SK-N-SH (cell line): ENCODE results near the gene NGB. TPM values are rescaled to one million over a fixed set of nuclear protein-coding genes. Genes with fewer than 3 reads are reported as not detected.

Experiments
- CTCF ChIA-PET: fragments of 300-600, 350-600 bp; formaldehyde crosslinking; extraction: SDS; loops from one replicate; lab custom pipeline; 2021; lab: Yijun Ruan, JAX
- POLR2A ChIA-PET: fragments of 350-600 bp; sonication (Branson Sonifier 250); formaldehyde crosslinking; extraction: SDS; loops from one replicate; lab custom pipeline; 2020; ENCODE audit warnings: antibody characterized with exemption, inconsistent platforms; lab: Yijun Ruan, JAX
- DNase-seq: peaks from one replicate; pipeline ENCODE4 v3.0.0; 2012
- H2AFZ ChIP-seq: fragments of 200-600 bp; sonication (generic); 2 replicates; pipeline ENCODE4 v1.8.1; 2016; ENCODE audit warnings: antibody characterized with exemption, mild to moderate bottlenecking, low read depth
- H3F3A ChIP-seq: fragments of 200-600 bp; sonication (generic); replicated peaks from 2 replicates; pipeline ENCODE3; 2016; ENCODE audit warnings: antibody characterized with exemption, mild to moderate bottlenecking; ENCODE audit not compliant: insufficient read depth
- H3K27ac ChIP-seq, 2 experiments: fragments of 200-500 bp in 1 of 2; fragments of 200-600 bp in 1 of 2; sonication (Bioruptor generic) in 1 of 2; sonication (generic), shearing (Covaris generic) in 1 of 2; 2 replicates each; pipeline versions ENCODE4 v1.5.1 to v1.6.1; 2014 to 2016; ENCODE audit warnings: low read depth in 2 of 2, inconsistent platforms in 1 of 2, low read length in 1 of 2, mild to moderate bottlenecking in 1 of 2, mixed read lengths in 1 of 2
- H3K27me3 ChIP-seq: fragments of 200-600 bp; sonication (generic), shearing (Covaris generic); 2 replicates; pipeline ENCODE4 v1.6.1; 2016; ENCODE audit warnings: mixed run types; ENCODE audit not compliant: insufficient read depth
- H3K36me3 ChIP-seq, 2 experiments: fragments of 200-500 bp in 1 of 2; fragments of 200-600 bp in 1 of 2; sonication (Bioruptor generic) in 1 of 2; sonication (generic) in 1 of 2; replicated peaks in 1 of 2; 2 replicates each; pipeline versions ENCODE3 to v1.5.1; 2014 to 2016; ENCODE audit warnings: low read length in 1 of 2, mild to moderate bottlenecking in 1 of 2; ENCODE audit not compliant: insufficient read depth in 2 of 2, control insufficient read depth in 1 of 2
- H3K4me1 ChIP-seq, 2 experiments: fragments of 200-500 bp in 1 of 2; fragments of 200-600 bp in 1 of 2; sonication (Bioruptor generic) in 1 of 2; sonication (generic), shearing (Covaris generic) in 1 of 2; 2 replicates each; pipeline versions ENCODE4 v1.5.1 to v1.6.1; 2014 to 2016; ENCODE audit warnings: low read depth in 1 of 2, low read length in 1 of 2, mixed run types in 1 of 2; ENCODE audit not compliant: insufficient read depth in 2 of 2, control insufficient read depth in 1 of 2
- H3K4me2 ChIP-seq: fragments of 200-600 bp; sonication (generic), shearing (Covaris generic); 2 replicates; pipeline ENCODE4 v1.6.1; 2017; ENCODE audit warnings: mixed run types
- H3K4me3 ChIP-seq, 2 experiments: fragments of 200-500 bp in 1 of 2; fragments of 200-600 bp in 1 of 2; sonication (Bioruptor generic) in 1 of 2; sonication (generic), shearing (Covaris generic) in 1 of 2; 2 replicates each; pipeline versions ENCODE4 v1.5.1 to v1.8.1; 2014 to 2016; ENCODE audit warnings: low read depth in 2 of 2, inconsistent platforms in 1 of 2, low read length in 1 of 2, mild to moderate bottlenecking in 1 of 2, mixed read lengths in 1 of 2, moderate library complexity in 1 of 2
- H3K79me2 ChIP-seq: fragments of 200-600 bp; sonication (generic); 2 replicates; pipeline ENCODE4 v1.8.1; 2017; ENCODE audit warnings: mild to moderate bottlenecking; ENCODE audit not compliant: insufficient read depth
- H3K9ac ChIP-seq: fragments of 200-600 bp; sonication (generic); 2 replicates; pipeline ENCODE4 v1.6.1; 2017; ENCODE audit warnings: mixed run types
- H3K9me2 ChIP-seq: fragments of 200-600 bp; sonication (generic); 2 replicates; pipeline ENCODE4 v1.6.1; 2017; ENCODE audit warnings: mixed run types
- H3K9me3 ChIP-seq: fragments of 200-600 bp; sonication (generic); 2 replicates; pipeline ENCODE4 v1.6.1; 2017; ENCODE audit warnings: mixed run types, mild to moderate bottlenecking, moderate library complexity
- H4K20me1 ChIP-seq: fragments of 200-600 bp; sonication (generic); 2 replicates; pipeline ENCODE4 v1.6.1; 2017; ENCODE audit warnings: mild to moderate bottlenecking, mixed run types; ENCODE audit not compliant: insufficient read depth
- CHD2 ChIP-seq: fragments of 150-350 bp; IDR thresholded peaks from 2 replicates; pipeline ENCODE4 v1.6.1; 2018; ENCODE audit warnings: low read length; ENCODE audit not compliant: partially characterized antibody
- CTCF ChIP-seq: fragments of 200-600 bp; sonication (generic); IDR thresholded peaks from 2 replicates; pipeline ENCODE4 v1.6.1; 2017; ENCODE audit warnings: antibody characterized with exemption, mild to moderate bottlenecking, moderate library complexity
- ELF1 ChIP-seq: IDR thresholded peaks from 2 replicates; pipeline ENCODE4 v1.4.0; 2012
- EP300 ChIP-seq, 2 experiments: IDR thresholded peaks; 2 replicates each; pipeline versions ENCODE4 v1.4.0 to v1.6.1; 2012; ENCODE audit warnings: borderline replicate concordance in 1 of 2, low read depth in 1 of 2, low read length in 1 of 2
- FOSL2 ChIP-seq: IDR thresholded peaks from 2 replicates; pipeline ENCODE4 v1.4.0; 2012; ENCODE audit warnings: low read depth, mild to moderate bottlenecking, moderate library complexity, borderline replicate concordance
- FOXM1 ChIP-seq: IDR thresholded peaks from 2 replicates; pipeline ENCODE4 v1.4.0; 2012; ENCODE audit warnings: low read depth, mild to moderate bottlenecking
- GABPA ChIP-seq: IDR thresholded peaks from 2 replicates; pipeline ENCODE4 v1.4.0; 2012; ENCODE audit warnings: low read depth, mild to moderate bottlenecking
- GATA2 ChIP-seq: sonication (generic); formaldehyde crosslinking; IDR thresholded peaks from 2 replicates; pipeline ENCODE4 v1.5.0; 2020; ENCODE audit warnings: mild to moderate bottlenecking, missing genetic modification reagents
- JUND ChIP-seq: IDR thresholded peaks from 2 replicates; pipeline ENCODE4 v1.4.0; 2012
- MAX ChIP-seq: IDR thresholded peaks from 2 replicates; pipeline ENCODE4 v1.4.0; 2012; ENCODE audit warnings: low read depth
- NRF1 ChIP-seq: IDR thresholded peaks from 2 replicates; pipeline ENCODE4 v1.6.1; 2012; ENCODE audit warnings: low read depth, mild to moderate bottlenecking, low read length
- POLR2AphosphoS5 ChIP-seq: IDR thresholded peaks from 2 replicates; pipeline ENCODE4 v1.6.1; 2012; ENCODE audit warnings: low read depth, low read length
- RCOR1 ChIP-seq: fragments of 150-350 bp; IDR thresholded peaks from 2 replicates; pipeline ENCODE4 v1.6.1; 2017; ENCODE audit warnings: antibody characterized with exemption, low read length
- RFX5 ChIP-seq: IDR thresholded peaks from 2 replicates; pipeline ENCODE4 v1.6.1; 2012; ENCODE audit warnings: mild to moderate bottlenecking, improper control_type of control experiment, low read length
- RXRA ChIP-seq: IDR thresholded peaks from 2 replicates; pipeline ENCODE4 v1.4.0; 2012; ENCODE audit warnings: low read depth, mild to moderate bottlenecking, borderline replicate concordance
- TAF1 ChIP-seq: IDR thresholded peaks from 2 replicates; pipeline ENCODE4 v1.6.1; 2012; ENCODE audit warnings: low read depth, mild to moderate bottlenecking, low read length, moderate library complexity, borderline replicate concordance
- TCF12 ChIP-seq: IDR thresholded peaks from 2 replicates; pipeline ENCODE4 v1.4.0; 2012
- YY1 ChIP-seq: IDR thresholded peaks from 2 replicates; pipeline ENCODE4 v1.4.0; 2012; ENCODE audit warnings: low read depth, mild to moderate bottlenecking
- ZBTB33 ChIP-seq: IDR thresholded peaks from 2 replicates; pipeline ENCODE4 v1.4.0; 2012; ENCODE audit warnings: low read depth, borderline replicate concordance
- WGBS: methylation state at CpG from one replicate; pipeline ENCODE4 v1.1.6; 2017; ENCODE audit warnings: low lambda C conversion rate; 5-methylcytosine and 5-hydroxymethylcytosine counted together
- polyA plus RNA-seq, 3 experiments: library from polyadenylated mRNA; depleted of rRNA; stranded (reverse); fragments of >200 nt; gene quantifications; 2 replicates each; pipeline ENCODE4 v1.2.3, GENCODE V29; 2012

The NGB gene
- polyA plus RNA-seq, 1 of the 3 experiments (the other 2 are of a cell fraction): not detected

GRCh38 chr14:77278461-77279230, 7.6 kb upstream of the NGB start:
- H3K36me3 ChIP-seq: peaks cover 4 to 52% of the 10 kb centered on the region in 2 experiments
- no peaks in the 10 kb centered on the region for H3K9me3 ChIP-seq
- H3K9ac ChIP-seq: no peak overlapping the region
- ChIA-PET CTCF (no interaction called here), POLR2A (no interaction called here)
- H3K9me2 ChIP-seq: no peaks in the 10 kb centered on the region
- H3F3A ChIP-seq: no peaks in the 10 kb centered on the region
- no peak for DNase-seq
- H3K4me3 ChIP-seq: no peak overlapping the region
- H4K20me1 ChIP-seq: no peaks in the 10 kb centered on the region
- H3K79me2 ChIP-seq: no peaks in the 10 kb centered on the region
- no peaks in the 10 kb centered on the region for H3K27me3 ChIP-seq
- no peak overlapping the region for H3K27ac ChIP-seq
- TF ChIP-seq TAF1 (no peak), EP300 (IDR thresholded peaks at IDR 0.05; ENCODE audit: borderline replicate concordance in 1 of 2, low read depth in 1 of 2, low read length in 1 of 2) (no peak), RXRA (no peak), RFX5 (no peak), ELF1 (no peak), JUND (no peak), ZBTB33 (no peak), YY1 (no peak), GATA2 (CRISPR knock-in tag) (no peak), FOSL2 (no peak), RCOR1 (no peak), CHD2 (no peak), NRF1 (no peak), CTCF (no peak), TCF12 (no peak), FOXM1 (no peak), MAX (no peak), GABPA (no peak), POLR2AphosphoS5 (no peak)
- 98% methylated on average over 12 of the region's 14 CpGs for WGBS
- peaks cover 0 to 18% of the 10 kb centered on the region in 2 experiments; a peak in 1 of 4 replicates for H3K4me1 ChIP-seq
- H3K4me2 ChIP-seq: no peak overlapping the region
- no peak overlapping the region for H2AFZ ChIP-seq
